ENCODE results near the gene SELENOM. TPM values are rescaled to one million over a fixed set of nuclear protein-coding genes. Genes with fewer than 3 reads are reported as not detected.
"Not testable (repeated sequence)": the region's sequence is repeated elsewhere in the genome, so short reads cannot be mapped to it uniquely, and the experiment has no call there.

Gene SELENOM
- total RNA-seq, 1 experiment from 2014 or later, result 16.3 TPM

DNA sequence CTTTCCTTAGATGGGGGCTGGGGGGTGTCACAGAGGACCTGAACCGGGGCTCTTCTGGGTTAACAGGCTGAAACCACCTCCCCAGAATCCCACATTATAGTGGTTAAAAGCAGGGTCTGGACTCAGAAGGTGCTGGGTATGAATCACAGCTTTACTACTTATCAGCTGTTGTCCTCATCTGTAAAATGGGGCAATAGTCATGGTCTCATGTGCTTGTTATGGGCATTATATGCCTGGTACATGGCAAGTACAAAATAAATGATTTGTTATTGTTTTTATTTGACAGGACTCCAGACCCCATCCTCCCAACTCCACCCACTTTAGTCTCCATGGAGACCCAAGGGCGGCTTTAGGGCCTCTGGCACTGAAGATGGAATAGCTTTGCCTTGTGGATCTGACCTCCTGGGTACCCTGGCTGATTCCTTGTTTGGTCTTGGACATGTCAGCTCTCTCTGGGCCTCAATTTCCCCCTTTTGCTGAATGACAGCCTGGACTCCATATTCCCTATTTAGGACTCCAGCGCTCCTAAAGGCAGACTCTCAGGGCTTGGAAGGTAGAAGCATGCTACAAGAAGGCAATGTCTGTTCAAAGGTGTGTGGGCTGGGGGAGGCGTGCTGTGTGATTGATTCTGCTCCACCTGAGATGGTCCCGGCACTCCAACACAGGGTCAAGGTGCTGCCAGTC, 27.1 kb downstream of the SELENOM start:
- CTCF ChIA-PET, result interaction anchor here (0.5 to 21.8 kb wide), 15 partner anchors 9 to 473 kb away, joined by 3 to 363 read pairs (median 5); partner anchors contain the start of genes MORC2, PLA2G3, SELENOM and TCN2
- Mint-ChIP-seq H3K4me1 (peaks cover 40% of the 10 kb centered on the region), H3K27me3 (ENCODE audit: low read depth) (peaks cover 11% of the 10 kb centered on the region), H3K9me3 (no peaks in the 10 kb centered on the region), H3K27ac (peak overlapping the region; percentile 84; the same call in 1 of the 2 replicates), H3K36me3 (no peaks in the 10 kb centered on the region), H3K4me3 (peak overlapping the region; percentile 79)
- ATAC-seq (no peak), DNase-seq (ENCODE audit: low spot score) (no peak)
- TF ChIP-seq ZBTB21 (CRISPR knock-in tag; IDR thresholded peaks at IDR 0.05; ENCODE audit: borderline replicate concordance), result 0 out of 2 replicates have a peak, but pooled peaks have one; percentile 44
- TF ChIP-seq, protein P1, sequence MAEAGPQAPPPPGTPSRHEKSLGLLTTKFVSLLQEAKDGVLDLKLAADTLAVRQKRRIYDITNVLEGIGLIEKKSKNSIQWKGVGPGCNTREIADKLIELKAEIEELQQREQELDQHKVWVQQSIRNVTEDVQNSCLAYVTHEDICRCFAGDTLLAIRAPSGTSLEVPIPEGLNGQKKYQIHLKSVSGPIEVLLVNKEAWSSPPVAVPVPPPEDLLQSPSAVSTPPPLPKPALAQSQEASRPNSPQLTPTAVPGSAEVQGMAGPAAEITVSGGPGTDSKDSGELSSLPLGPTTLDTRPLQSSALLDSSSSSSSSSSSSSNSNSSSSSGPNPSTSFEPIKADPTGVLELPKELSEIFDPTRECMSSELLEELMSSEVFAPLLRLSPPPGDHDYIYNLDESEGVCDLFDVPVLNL (CRISPR knock-in tag; IDR thresholded peaks at IDR 0.05; ENCODE audit: borderline replicate concordance, low read depth), result no peak
- TF ChIP-seq, protein P2, sequence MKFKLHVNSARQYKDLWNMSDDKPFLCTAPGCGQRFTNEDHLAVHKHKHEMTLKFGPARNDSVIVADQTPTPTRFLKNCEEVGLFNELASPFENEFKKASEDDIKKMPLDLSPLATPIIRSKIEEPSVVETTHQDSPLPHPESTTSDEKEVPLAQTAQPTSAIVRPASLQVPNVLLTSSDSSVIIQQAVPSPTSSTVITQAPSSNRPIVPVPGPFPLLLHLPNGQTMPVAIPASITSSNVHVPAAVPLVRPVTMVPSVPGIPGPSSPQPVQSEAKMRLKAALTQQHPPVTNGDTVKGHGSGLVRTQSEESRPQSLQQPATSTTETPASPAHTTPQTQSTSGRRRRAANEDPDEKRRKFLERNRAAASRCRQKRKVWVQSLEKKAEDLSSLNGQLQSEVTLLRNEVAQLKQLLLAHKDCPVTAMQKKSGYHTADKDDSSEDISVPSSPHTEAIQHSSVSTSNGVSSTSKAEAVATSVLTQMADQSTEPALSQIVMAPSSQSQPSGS (CRISPR knock-in tag; IDR thresholded peaks at IDR 0.05; ENCODE audit: borderline replicate concordance, low read depth), result no peak
- POLR2A ChIA-PET, result interaction anchor here (0.7 to 1.7 kb wide), 9 partner anchors 10 to 267 kb away, joined by 3 to 23 read pairs (median 3); partner anchors contain the start of genes MORC2, SELENOM and TUG1

DNA sequence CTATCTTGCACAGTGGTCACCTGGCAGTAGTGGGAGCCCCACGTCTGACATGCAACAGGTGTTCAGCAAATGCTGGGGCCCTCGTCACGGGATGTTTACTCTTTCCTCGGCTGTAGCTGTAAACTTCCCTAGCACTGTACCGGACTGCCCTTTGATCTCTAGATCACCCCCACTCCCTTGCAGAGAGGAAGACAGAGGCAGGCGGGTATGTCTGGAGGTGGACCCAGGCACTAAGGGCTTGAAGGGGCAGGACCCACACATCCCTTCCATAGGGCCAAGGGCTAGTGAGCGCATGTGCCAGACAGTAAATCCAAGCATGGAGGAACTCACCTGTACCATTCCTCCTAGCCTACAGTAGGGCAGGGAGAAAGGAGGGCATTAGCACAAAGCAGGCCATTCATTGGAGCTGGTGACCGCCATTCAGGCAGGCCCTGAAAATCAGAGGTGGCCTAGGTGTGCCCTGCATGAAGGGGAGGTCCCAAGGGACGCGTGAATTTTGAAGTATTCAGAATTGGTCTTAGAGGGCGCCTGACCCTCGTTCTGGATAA, 28.2 kb downstream of the SELENOM start:
- ChIA-PET POLR2A (interaction anchor here (1.3 kb wide), 1 partner anchor 110 kb away, joined by 6 read pairs; the partner anchor contains the start of genes MORC2 and TUG1), CTCF (interaction anchor here (7.2 to 21.8 kb wide), 2 partner anchors 27 to 110 kb away, joined by 73 to 363 read pairs; partner anchors contain the start of genes MORC2, SELENOM and TUG1)
- Mint-ChIP-seq H3K27ac (no peak overlapping the region), H3K27me3 (ENCODE audit: low read depth) (peaks cover 11% of the 10 kb centered on the region), H3K9me3 (no peaks in the 10 kb centered on the region), H3K4me3 (no peak overlapping the region), H3K4me1 (peaks cover 37% of the 10 kb centered on the region), H3K36me3 (no peaks in the 10 kb centered on the region)
- TF ChIP-seq, protein P3, sequence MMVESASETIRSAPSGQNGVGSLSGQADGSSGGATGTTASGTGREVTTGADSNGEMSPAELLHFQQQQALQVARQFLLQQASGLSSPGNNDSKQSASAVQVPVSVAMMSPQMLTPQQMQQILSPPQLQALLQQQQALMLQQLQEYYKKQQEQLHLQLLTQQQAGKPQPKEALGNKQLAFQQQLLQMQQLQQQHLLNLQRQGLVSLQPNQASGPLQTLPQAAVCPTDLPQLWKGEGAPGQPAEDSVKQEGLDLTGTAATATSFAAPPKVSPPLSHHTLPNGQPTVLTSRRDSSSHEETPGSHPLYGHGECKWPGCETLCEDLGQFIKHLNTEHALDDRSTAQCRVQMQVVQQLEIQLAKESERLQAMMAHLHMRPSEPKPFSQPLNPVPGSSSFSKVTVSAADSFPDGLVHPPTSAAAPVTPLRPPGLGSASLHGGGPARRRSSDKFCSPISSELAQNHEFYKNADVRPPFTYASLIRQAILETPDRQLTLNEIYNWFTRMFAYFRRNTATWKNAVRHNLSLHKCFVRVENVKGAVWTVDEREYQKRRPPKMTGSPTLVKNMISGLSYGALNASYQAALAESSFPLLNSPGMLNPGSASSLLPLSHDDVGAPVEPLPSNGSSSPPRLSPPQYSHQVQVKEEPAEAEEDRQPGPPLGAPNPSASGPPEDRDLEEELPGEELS (CRISPR knock-in tag; IDR thresholded peaks at IDR 0.05), result no peak
- TF ChIP-seq NFYB (CRISPR knock-in tag; conservative IDR thresholded peaks at IDR 0.05; ENCODE audit: low read depth), result peak; percentile 56
- DNase-seq (ENCODE audit: low spot score) (peak; percentile 66), ATAC-seq (peak; percentile 11)

DNA sequence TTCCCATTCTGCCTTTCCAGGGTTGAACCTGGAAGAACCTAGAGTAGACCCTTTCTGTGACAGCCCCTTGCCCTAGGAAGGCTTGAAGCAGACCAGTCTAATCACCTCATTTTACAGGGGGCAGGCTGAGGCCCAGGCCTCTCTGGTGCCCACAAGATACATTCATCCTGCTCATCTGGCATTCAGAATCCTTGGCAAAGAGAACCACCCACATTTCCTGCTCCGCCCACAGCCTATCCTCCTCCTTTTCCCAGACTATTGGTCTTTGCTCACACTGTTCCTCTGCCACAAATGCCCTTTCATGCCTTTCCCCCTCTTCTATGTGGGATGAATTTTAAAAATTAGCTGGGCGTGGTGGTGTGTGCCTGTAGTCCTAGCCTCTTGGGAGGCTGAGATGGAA, 29.0 kb downstream of the SELENOM start:
- ATAC-seq; H3K9me3 Mint-ChIP-seq; H3K36me3 Mint-ChIP-seq; H3K4me3 Mint-ChIP-seq; DNase-seq (ENCODE audit: low spot score); H3K27ac Mint-ChIP-seq: not testable (repeated sequence)
- peaks cover 11% of the 10 kb centered on the region for H3K27me3 Mint-ChIP-seq (ENCODE audit: low read depth)
- POLR2A ChIA-PET, result interaction anchor here (1.3 kb wide), 1 partner anchor 109 kb away, joined by 6 read pairs; the partner anchor contains the start of genes MORC2 and TUG1
- peaks cover 29% of the 10 kb centered on the region for H3K4me1 Mint-ChIP-seq
- CTCF ChIA-PET, result interaction anchor here (21.8 kb wide), 1 partner anchor 27 kb away, joined by 363 read pairs; the partner anchor contains the start of gene SELENOM

DNA sequence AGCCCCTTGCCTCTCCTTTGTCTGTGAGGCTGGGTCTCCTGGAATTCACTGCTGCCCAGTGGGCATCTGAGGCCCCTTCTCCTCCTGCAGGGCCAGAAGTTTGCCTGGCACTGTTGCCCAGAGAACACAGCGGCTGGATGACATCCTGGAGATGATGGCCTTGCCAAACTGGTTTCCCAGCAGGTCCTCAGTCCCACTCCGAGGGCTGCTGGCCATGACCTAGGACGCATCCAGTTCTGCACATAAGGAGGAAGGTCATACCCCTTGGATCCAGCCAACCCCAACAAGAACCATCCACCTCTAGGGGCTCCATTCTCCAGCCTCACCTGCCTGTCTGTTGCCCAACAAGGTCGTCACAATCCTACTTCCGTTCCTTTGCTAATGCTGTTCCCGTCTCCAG, 29.7 kb downstream of the SELENOM start:
- CTCF ChIA-PET, result no interaction called here
- POLR2A ChIA-PET, result no interaction called here
- H3K36me3 Mint-ChIP-seq, result no peaks in the 10 kb centered on the region
- ATAC-seq (no peak), DNase-seq (ENCODE audit: low spot score) (no peak)
- no peaks in the 10 kb centered on the region for H3K9me3 Mint-ChIP-seq
- peaks cover 23% of the 10 kb centered on the region for H3K4me1 Mint-ChIP-seq
- peaks cover 11% of the 10 kb centered on the region for H3K27me3 Mint-ChIP-seq (ENCODE audit: low read depth)
- no peak overlapping the region for H3K4me3 Mint-ChIP-seq
- H3K27ac Mint-ChIP-seq, result no peak overlapping the region
- TF ChIP-seq, protein P4, sequence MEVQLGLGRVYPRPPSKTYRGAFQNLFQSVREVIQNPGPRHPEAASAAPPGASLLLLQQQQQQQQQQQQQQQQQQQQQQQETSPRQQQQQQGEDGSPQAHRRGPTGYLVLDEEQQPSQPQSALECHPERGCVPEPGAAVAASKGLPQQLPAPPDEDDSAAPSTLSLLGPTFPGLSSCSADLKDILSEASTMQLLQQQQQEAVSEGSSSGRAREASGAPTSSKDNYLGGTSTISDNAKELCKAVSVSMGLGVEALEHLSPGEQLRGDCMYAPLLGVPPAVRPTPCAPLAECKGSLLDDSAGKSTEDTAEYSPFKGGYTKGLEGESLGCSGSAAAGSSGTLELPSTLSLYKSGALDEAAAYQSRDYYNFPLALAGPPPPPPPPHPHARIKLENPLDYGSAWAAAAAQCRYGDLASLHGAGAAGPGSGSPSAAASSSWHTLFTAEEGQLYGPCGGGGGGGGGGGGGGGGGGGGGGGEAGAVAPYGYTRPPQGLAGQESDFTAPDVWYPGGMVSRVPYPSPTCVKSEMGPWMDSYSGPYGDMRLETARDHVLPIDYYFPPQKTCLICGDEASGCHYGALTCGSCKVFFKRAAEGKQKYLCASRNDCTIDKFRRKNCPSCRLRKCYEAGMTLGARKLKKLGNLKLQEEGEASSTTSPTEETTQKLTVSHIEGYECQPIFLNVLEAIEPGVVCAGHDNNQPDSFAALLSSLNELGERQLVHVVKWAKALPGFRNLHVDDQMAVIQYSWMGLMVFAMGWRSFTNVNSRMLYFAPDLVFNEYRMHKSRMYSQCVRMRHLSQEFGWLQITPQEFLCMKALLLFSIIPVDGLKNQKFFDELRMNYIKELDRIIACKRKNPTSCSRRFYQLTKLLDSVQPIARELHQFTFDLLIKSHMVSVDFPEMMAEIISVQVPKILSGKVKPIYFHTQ (CRISPR knock-in tag; IDR thresholded peaks at IDR 0.05), result no peak
- TF ChIP-seq NFE2L1 (CRISPR knock-in tag; IDR thresholded peaks at IDR 0.05), result no peak
- TF ChIP-seq CREB1 (CRISPR knock-in tag; IDR thresholded peaks at IDR 0.05), result no peak
- no peak for TF ChIP-seq SOX15 (CRISPR knock-in tag; IDR thresholded peaks at IDR 0.05)
- no peak for TF ChIP-seq NR2C2 (CRISPR knock-in tag; IDR thresholded peaks at IDR 0.05)
- TF ChIP-seq, protein P2 (CRISPR knock-in tag; IDR thresholded peaks at IDR 0.05; ENCODE audit: borderline replicate concordance, low read depth), result no peak
- TF ChIP-seq, protein P5, sequence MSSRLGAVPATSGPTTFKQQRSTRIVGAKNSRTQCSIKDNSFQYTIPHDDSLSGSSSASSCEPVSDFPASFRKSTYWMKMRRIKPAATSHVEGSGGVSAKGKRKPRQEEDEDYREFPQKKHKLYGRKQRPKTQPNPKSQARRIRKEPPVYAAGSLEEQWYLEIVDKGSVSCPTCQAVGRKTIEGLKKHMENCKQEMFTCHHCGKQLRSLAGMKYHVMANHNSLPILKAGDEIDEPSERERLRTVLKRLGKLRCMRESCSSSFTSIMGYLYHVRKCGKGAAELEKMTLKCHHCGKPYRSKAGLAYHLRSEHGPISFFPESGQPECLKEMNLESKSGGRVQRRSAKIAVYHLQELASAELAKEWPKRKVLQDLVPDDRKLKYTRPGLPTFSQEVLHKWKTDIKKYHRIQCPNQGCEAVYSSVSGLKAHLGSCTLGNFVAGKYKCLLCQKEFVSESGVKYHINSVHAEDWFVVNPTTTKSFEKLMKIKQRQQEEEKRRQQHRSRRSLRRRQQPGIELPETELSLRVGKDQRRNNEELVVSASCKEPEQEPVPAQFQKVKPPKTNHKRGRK (CRISPR knock-in tag; IDR thresholded peaks at IDR 0.05; ENCODE audit: borderline replicate concordance), result no peak
